Ovary (tissue), 3 donors: ENCODE results near the gene TM4SF20.

Experiments
- POLR2A ChIP-seq: fragments of 450-650 bp; IDR thresholded peaks from one replicate; pipeline ENCODE4 v1.6.1; 2017; ENCODE audit warnings: antibody characterized with exemption, mild to moderate bottlenecking, moderate library complexity
- TF ChIP-seq, protein P1 (sequence below), 3 donors: fragments of 450-650 bp in 2 of 3; fragments of 200-600 bp in 1 of 3; IDR thresholded peaks; one replicate each; pipeline versions ENCODE4 v1.5.1 to v1.8.0; 2016 to 2022; ENCODE audit warnings: antibody characterized with exemption in 3 of 3, mild to moderate bottlenecking in 1 of 3
- donor health status: DM: no; HTN: no; CAD: no.

DNA sequence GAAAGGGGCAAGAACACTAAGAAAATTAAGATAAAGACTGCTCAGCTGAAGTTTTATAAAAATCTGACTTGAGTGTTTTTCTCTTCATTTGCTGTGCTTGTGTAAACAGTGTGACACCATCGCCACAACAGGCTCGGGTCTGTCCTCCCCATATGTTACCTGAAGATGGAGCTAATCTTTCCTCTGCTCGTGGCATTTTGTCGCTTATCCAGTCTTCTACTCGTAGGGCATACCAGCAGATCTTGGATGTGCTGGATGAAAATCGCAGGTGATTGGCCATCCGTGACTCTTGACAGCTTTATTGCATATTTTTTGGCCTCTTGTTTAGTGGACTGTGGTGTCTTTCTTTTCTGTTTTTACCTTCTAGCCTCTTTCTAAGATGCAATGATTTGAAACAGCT lies 32.0 kb downstream of the TM4SF20 start:
- TF ChIP-seq, protein P1, sequence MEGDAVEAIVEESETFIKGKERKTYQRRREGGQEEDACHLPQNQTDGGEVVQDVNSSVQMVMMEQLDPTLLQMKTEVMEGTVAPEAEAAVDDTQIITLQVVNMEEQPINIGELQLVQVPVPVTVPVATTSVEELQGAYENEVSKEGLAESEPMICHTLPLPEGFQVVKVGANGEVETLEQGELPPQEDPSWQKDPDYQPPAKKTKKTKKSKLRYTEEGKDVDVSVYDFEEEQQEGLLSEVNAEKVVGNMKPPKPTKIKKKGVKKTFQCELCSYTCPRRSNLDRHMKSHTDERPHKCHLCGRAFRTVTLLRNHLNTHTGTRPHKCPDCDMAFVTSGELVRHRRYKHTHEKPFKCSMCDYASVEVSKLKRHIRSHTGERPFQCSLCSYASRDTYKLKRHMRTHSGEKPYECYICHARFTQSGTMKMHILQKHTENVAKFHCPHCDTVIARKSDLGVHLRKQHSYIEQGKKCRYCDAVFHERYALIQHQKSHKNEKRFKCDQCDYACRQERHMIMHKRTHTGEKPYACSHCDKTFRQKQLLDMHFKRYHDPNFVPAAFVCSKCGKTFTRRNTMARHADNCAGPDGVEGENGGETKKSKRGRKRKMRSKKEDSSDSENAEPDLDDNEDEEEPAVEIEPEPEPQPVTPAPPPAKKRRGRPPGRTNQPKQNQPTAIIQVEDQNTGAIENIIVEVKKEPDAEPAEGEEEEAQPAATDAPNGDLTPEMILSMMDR (IDR thresholded peaks at IDR 0.05), result no peak
- TF ChIP-seq POLR2A, result no peak
